IMR-90 (cell line): ENCODE results near the gene KLF16. TPM values are rescaled to one million over a fixed set of nuclear protein-coding genes. Genes with fewer than 3 reads are reported as not detected.

Experiments
- ATAC-seq: fragments of 200-7000 bp; cut with Tn5 transposase; 2 replicates; pipeline ENCODE4 v1.9.1; 2020; ENCODE audit warnings: low read depth, mild to moderate bottlenecking, moderate library complexity
- BruUV-seq: library from RNA; stranded (reverse); fragments of 400-500 nt; replicated peaks from 2 replicates; lab custom pipeline; 2021; lab: Mats Ljungman, UMichigan
- CTCF ChIA-PET: fragments of 300-600 bp; formaldehyde crosslinking; extraction: SDS; loops from one replicate; lab custom pipeline; 2021; ENCODE audit warnings: antibody characterized with exemption; lab: Yijun Ruan, JAX
- POLR2A ChIA-PET: fragments of 300-600 bp; sonication (Branson Sonifier 250); formaldehyde crosslinking; loops from one replicate; lab custom pipeline; 2022; ENCODE audit warnings: antibody characterized with exemption; ENCODE audit not compliant: unreplicated experiment; lab: Charles Lee
- DNase-seq: peaks from one replicate; pipeline ENCODE4 v3.0.0; 2013
- H2AFZ ChIP-seq: replicated peaks from 2 replicates; pipeline ENCODE3; 2013; ENCODE audit warnings: low read length, mild to moderate bottlenecking; ENCODE audit not compliant: poor library complexity
- H2AK5ac ChIP-seq: 2 replicates; pipeline ENCODE4 v1.6.1; 2013; ENCODE audit warnings: low read depth, low read length, inconsistent platforms
- H2AK9ac ChIP-seq: replicated peaks from 2 replicates; pipeline ENCODE3; 2013; ENCODE audit warnings: mild to moderate bottlenecking, low read depth, low read length, moderate library complexity; ENCODE audit not compliant: poor library complexity
- H2BK120ac ChIP-seq: 2 replicates; pipeline ENCODE4 v1.6.1; 2013; ENCODE audit warnings: low read depth, low read length, inconsistent platforms
- H2BK15ac ChIP-seq: 3 replicates; pipeline ENCODE4 v1.6.1; 2013; ENCODE audit warnings: low read depth, low read length, inconsistent platforms
- H2BK20ac ChIP-seq: 2 replicates; pipeline ENCODE4 v1.6.1; 2013; ENCODE audit warnings: low read depth, mild to moderate bottlenecking, inconsistent platforms, low read length, moderate library complexity
- H2BK5ac ChIP-seq: 2 replicates; pipeline ENCODE4 v1.6.1; 2013; ENCODE audit warnings: mild to moderate bottlenecking, low read depth, low read length, inconsistent platforms; ENCODE audit not compliant: poor library complexity, severe bottlenecking
- H3K14ac ChIP-seq: replicated peaks from 2 replicates; pipeline ENCODE4 v1.6.1; 2013; ENCODE audit warnings: low read depth, low read length, inconsistent platforms
- H3K18ac ChIP-seq: 2 replicates; pipeline ENCODE4 v1.6.1; 2013; ENCODE audit warnings: low read depth, low read length, control low read depth
- H3K23ac ChIP-seq: 2 replicates; pipeline ENCODE4 v1.6.1; 2013; ENCODE audit warnings: low read depth, low read length, inconsistent platforms
- H3K27ac ChIP-seq: 2 replicates; pipeline ENCODE4 v1.5.1; 2013; ENCODE audit warnings: mild to moderate bottlenecking, control low read depth, low read length; ENCODE audit not compliant: insufficient read depth
- H3K27me3 ChIP-seq: 2 replicates; pipeline ENCODE4 v1.6.1; 2013; ENCODE audit warnings: low read length; ENCODE audit not compliant: control insufficient read depth, insufficient read depth
- H3K36me3 ChIP-seq: 2 replicates; pipeline ENCODE4 v1.6.1; 2013; ENCODE audit warnings: low read length, mixed read lengths; ENCODE audit not compliant: control insufficient read depth, insufficient read depth
- H3K4ac ChIP-seq: 2 replicates; pipeline ENCODE4 v1.6.1; 2013; ENCODE audit warnings: low read depth, low read length, inconsistent platforms
- H3K4me1 ChIP-seq: 2 replicates; pipeline ENCODE4 v1.6.1; 2013; ENCODE audit warnings: low read length, mixed read lengths; ENCODE audit not compliant: control insufficient read depth, insufficient read depth
- H3K4me2 ChIP-seq: 2 replicates; pipeline ENCODE4 v1.6.1; 2013; ENCODE audit warnings: low read depth, mild to moderate bottlenecking, control low read depth, low read length, moderate library complexity
- H3K4me3 ChIP-seq: 2 replicates; pipeline ENCODE4 v1.5.1; 2013; ENCODE audit warnings: low read depth, mild to moderate bottlenecking, control low read depth, low read length, moderate library complexity; ENCODE audit not compliant: insufficient read depth
- H3K56ac ChIP-seq: 2 replicates; pipeline ENCODE4 v1.6.1; 2013; ENCODE audit warnings: low read length, inconsistent platforms; ENCODE audit not compliant: insufficient read depth; ENCODE audit errors: extremely low read depth
- H3K79me1 ChIP-seq, 2 experiments: 2 replicates each; pipeline ENCODE4 v1.6.1; 2013; ENCODE audit warnings: low read length in 2 of 2, inconsistent platforms in 1 of 2, low read depth in 1 of 2
- H3K9ac ChIP-seq: 2 replicates; pipeline ENCODE4 v1.6.1; 2013; ENCODE audit warnings: low read depth, low read length, control low read depth
- H3K9me1 ChIP-seq: 2 replicates; pipeline ENCODE4 v1.6.1; 2013; ENCODE audit warnings: low read length, inconsistent platforms; ENCODE audit not compliant: insufficient read depth
- H3K9me3 ChIP-seq: 2 replicates; pipeline ENCODE4 v1.6.1; 2013; ENCODE audit warnings: low read length; ENCODE audit not compliant: control insufficient read depth, insufficient read depth
- H4K20me1 ChIP-seq: 2 replicates; pipeline ENCODE4 v1.6.1; 2013; ENCODE audit warnings: low read length, inconsistent platforms; ENCODE audit not compliant: insufficient read depth
- H4K5ac ChIP-seq: 2 replicates; pipeline ENCODE4 v1.6.1; 2013; ENCODE audit warnings: mild to moderate bottlenecking, low read depth, low read length, control low read depth
- H4K8ac ChIP-seq, 2 experiments: 2 replicates each; pipeline ENCODE4 v1.6.1; 2013; ENCODE audit warnings: low read depth in 2 of 2, low read length in 2 of 2, control low read depth in 1 of 2, inconsistent platforms in 1 of 2
- H4K91ac ChIP-seq: 2 replicates; pipeline ENCODE4 v1.6.1; 2013; ENCODE audit warnings: low read depth, low read length, inconsistent platforms; ENCODE audit not compliant: insufficient read depth
- BHLHE40 ChIP-seq: fragments of 150-350 bp; IDR thresholded peaks from 2 replicates; pipeline ENCODE4 v1.6.1; 2016; ENCODE audit warnings: mild to moderate bottlenecking, low read depth, low read length
- CEBPB ChIP-seq: IDR thresholded peaks from 2 replicates; pipeline ENCODE4 v1.6.1; 2012; ENCODE audit warnings: low read depth, low read length, improper control_type of control experiment
- CHD1 ChIP-seq: IDR thresholded peaks from 2 replicates; pipeline ENCODE4 v1.6.1; 2012; ENCODE audit warnings: low read depth, low read length, improper control_type of control experiment
- FOS ChIP-seq: fragments of 150-350 bp; IDR thresholded peaks from 2 replicates; pipeline ENCODE4 v1.6.1; 2016; ENCODE audit warnings: low read depth, low read length
- MAFK ChIP-seq: IDR thresholded peaks from 2 replicates; pipeline ENCODE4 v1.6.1; 2012; ENCODE audit warnings: low read depth, low read length, improper control_type of control experiment
- MAZ ChIP-seq: IDR thresholded peaks from 2 replicates; pipeline ENCODE4 v1.6.1; 2012; ENCODE audit warnings: low read depth, mild to moderate bottlenecking, low read length, improper control_type of control experiment, moderate library complexity, borderline replicate concordance
- MXI1 ChIP-seq: IDR thresholded peaks from 2 replicates; pipeline ENCODE4 v1.6.1; 2012; ENCODE audit warnings: low read depth, mild to moderate bottlenecking, low read length, moderate library complexity, borderline replicate concordance
- NFE2L2 ChIP-seq: fragments of 150-350 bp; IDR thresholded peaks from 2 replicates; pipeline ENCODE4 v1.6.1; 2016; ENCODE audit warnings: low read depth, mild to moderate bottlenecking, low read length
- RAD21 ChIP-seq: IDR thresholded peaks from 2 replicates; pipeline ENCODE4 v1.6.1; 2012; ENCODE audit warnings: low read length, improper control_type of control experiment
- RCOR1 ChIP-seq: IDR thresholded peaks from 2 replicates; pipeline ENCODE4 v1.6.1; 2012; ENCODE audit warnings: mild to moderate bottlenecking, low read length, improper control_type of control experiment; ENCODE audit not compliant: insufficient replicate concordance
- SMC3 ChIP-seq: fragments of 150-350 bp; IDR thresholded peaks from 2 replicates; pipeline ENCODE4 v1.6.1; 2016; ENCODE audit warnings: low read depth, mild to moderate bottlenecking, antibody characterized with exemption, low read length, moderate library complexity
- USF2 ChIP-seq: fragments of 150-350 bp; IDR thresholded peaks from 2 replicates; pipeline ENCODE4 v1.6.1; 2017; ENCODE audit warnings: mild to moderate bottlenecking, antibody characterized with exemption, low read length, low read depth
- WGBS, 2 experiments: methylation state at CpG; one replicate each; pipeline versions ENCODE4 v1.1.5 to v1.1.7; 2013; ENCODE audit warnings: missing lambda C conversion rate in 2 of 2; ENCODE audit not compliant: insufficient read length in 1 of 2; ENCODE audit errors: extremely low coverage in 2 of 2; 5-methylcytosine and 5-hydroxymethylcytosine counted together
- dilution Hi-C: fragments of 300-500 bp; cut with HindIII; formaldehyde crosslinking; loops from one replicate; pipeline ENCODE4 v1.14.3; 2018; ENCODE audit warnings: low sequenced_read_pairs; ENCODE audit not compliant: unreplicated experiment
- in situ Hi-C: fragments of 300-500 bp; cut with MboI; formaldehyde crosslinking; loops from 3 replicates; pipeline ENCODE4 v1.14.3; 2019; ENCODE audit warnings: low sequenced_read_pairs, inconsistent platforms, mixed read lengths
- intact Hi-C: fragments of 100-400 bp; cut with micrococcal nuclease; formaldehyde crosslinking; loops from 2 replicates; pipeline ENCODE4 v1.10.0; 2022
- polyA plus RNA-seq, 3 experiments: library from polyadenylated mRNA; depleted of rRNA; stranded (reverse); fragments of >200 nt; gene quantifications; 2 replicates each; pipeline ENCODE4 v1.2.3, GENCODE V29; 2012; ENCODE audit warnings: low replicate concordance in 1 of 3
- total RNA-seq: library from RNA; depleted of rRNA; stranded (reverse); fragments of >200 nt; gene quantifications from 2 replicates; pipeline ENCODE4 v1.2.3, GENCODE V29; 2012
- TF ChIP-seq, protein P1 (sequence below): fragments of 150-350 bp; IDR thresholded peaks from 2 replicates; pipeline ENCODE4 v1.6.1; 2016; ENCODE audit warnings: low read depth, mild to moderate bottlenecking, low read length, moderate library complexity, borderline replicate concordance

KLF16 gene
- total and polyA plus RNA-seq, 2 of the 4 experiments (the other 2 are of a cell fraction) = 0.90 to 13.1 TPM

GRCh38 chr19:1813192-1814182, 49.9 kb downstream of the KLF16 start:
- Histone ChIP-seq H2AK5ac (peak overlapping the region; percentile 94), H2BK20ac (no peak overlapping the region), H4K8ac (peak overlapping the region in 1 of 2 experiments; percentile 73; a peak in 2 of 4 replicates), H3K27me3 (no peaks in the 10 kb centered on the region), H2AK9ac (peak overlapping the region; percentile 95), H2BK120ac (no peak overlapping the region), H4K5ac (no peak overlapping the region), H3K56ac (no peak overlapping the region), H4K20me1 (no peaks in the 10 kb centered on the region; the same call in 1 of the 2 replicates), H3K23ac (0 out of 2 replicates have a peak overlapping the region, but pooled peaks have one; percentile 25), H3K4me1 (peaks cover 8% of the 10 kb centered on the region), H3K9ac (peak overlapping the region; percentile 69; the same call in 1 of the 2 replicates), H2BK5ac (peak overlapping the region; percentile 41), H3K4me3 (peak overlapping the region; percentile 68; the same call in 1 of the 2 replicates), H3K4ac (peak overlapping the region; percentile 82), H2AFZ (peak overlapping the region; percentile 97), H3K14ac (0 out of 2 replicates have a peak overlapping the region, but pooled peaks have one; percentile 26), H3K18ac (no peak overlapping the region), H3K4me2 (peak overlapping the region; percentile 98), H3K79me1 (peaks cover 0 to 9% of the 10 kb centered on the region in 2 experiments; a peak in 2 of 4 replicates), H3K9me3 (no peaks in the 10 kb centered on the region), H2BK15ac (no peak overlapping the region), H3K27ac (peak overlapping the region; percentile 4; the same call in 1 of the 2 replicates), H4K91ac (peak overlapping the region; percentile 77; the same call in 1 of the 2 replicates), H3K36me3 (peaks cover 26% of the 10 kb centered on the region), H3K9me1 (peaks cover 4% of the 10 kb centered on the region; the same call in 1 of the 2 replicates)
- DNase-seq (no peak), ATAC-seq (no peak)
- no peak for TF ChIP-seq CHD1
- no peak for TF ChIP-seq BHLHE40
- no peak for TF ChIP-seq SMC3
- TF ChIP-seq FOS = no peak
- TF ChIP-seq CEBPB = no peak
- no peak for TF ChIP-seq MAZ
- TF ChIP-seq, protein P1, sequence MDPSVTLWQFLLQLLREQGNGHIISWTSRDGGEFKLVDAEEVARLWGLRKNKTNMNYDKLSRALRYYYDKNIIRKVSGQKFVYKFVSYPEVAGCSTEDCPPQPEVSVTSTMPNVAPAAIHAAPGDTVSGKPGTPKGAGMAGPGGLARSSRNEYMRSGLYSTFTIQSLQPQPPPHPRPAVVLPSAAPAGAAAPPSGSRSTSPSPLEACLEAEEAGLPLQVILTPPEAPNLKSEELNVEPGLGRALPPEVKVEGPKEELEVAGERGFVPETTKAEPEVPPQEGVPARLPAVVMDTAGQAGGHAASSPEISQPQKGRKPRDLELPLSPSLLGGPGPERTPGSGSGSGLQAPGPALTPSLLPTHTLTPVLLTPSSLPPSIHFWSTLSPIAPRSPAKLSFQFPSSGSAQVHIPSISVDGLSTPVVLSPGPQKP = no peak
- TF ChIP-seq MAFK = no peak
- TF ChIP-seq RAD21 = no peak
- TF ChIP-seq USF2 = no peak
- no peak for TF ChIP-seq RCOR1
- TF ChIP-seq NFE2L2 = no peak
- TF ChIP-seq MXI1 = no peak
- intact Hi-C loops = no loop called here
- WGBS, 2 experiments = 79% methylated on average over 8 of the region's 21 CpGs; no CpG with 5 or more reads in 1 of the 2 experiments
- POLR2A ChIA-PET = no interaction called here
- BruUV-seq = no TSS peak
- CTCF ChIA-PET = no interaction called here
- dilution Hi-C loops = no loop called here
- in situ Hi-C loops = no loop called here
